ENCODE data around the gene PCLO. TPM values are rescaled to one million over a fixed set of nuclear protein-coding genes. Genes with fewer than 3 reads are reported as not detected.
A peak's percentile ranks its signal among the peaks of the same experiment; 100 is the strongest.

Gene PCLO
- total RNA-seq, result 10.8 TPM

GRCh38 chr7:83162402-83163256 is at the start of gene PCLO:
Gene PCLO (minus strand): TSS chr7:83162884. CDS start chr7:83162592, 292 bp downstream.
- no peak for TF ChIP-seq CTCF (IDR thresholded peaks at IDR 0.05)
- TF ChIP-seq POLR2A (IDR thresholded peaks at IDR 0.05), result no peak
- peak in 1 of 2 donors; percentile 61 for TF ChIP-seq POLR2AphosphoS5 (IDR thresholded peaks at IDR 0.05; ENCODE audit: insufficient read depth in 1 of 2, low read depth in 1 of 2)
- Histone ChIP-seq H3K9me3 (no peaks in the 10 kb centered on the region), H3K4me3 (peak within 1 kb of the TSS; percentile 54 to 59), H3K36me3 (no peaks in the 10 kb centered on the region), H3K4me1 (peaks cover 18% of the 10 kb centered on the region), H3K27ac (peak within 1 kb of the TSS; percentile 38), H3K27me3 (no peaks in the 10 kb centered on the region)
- DNase-seq (ENCODE audit: extremely low spot score in 2 of 2), result peak in 1 of 2 donors; percentile 85
- intact Hi-C loops (cut with DNase I), result no loop called here

- H3K36me3 ChIP-seq, result no peaks in the 10 kb centered on the region
- no peaks in the 10 kb centered on the region for H3K4me1 ChIP-seq
- no peaks in the 10 kb centered on the region for H3K27me3 ChIP-seq
- intact Hi-C loops (cut with DNase I), result no loop called here
- no peak for DNase-seq (ENCODE audit: extremely low spot score in 2 of 2)
- H3K27ac ChIP-seq, result no peak overlapping the region
- H3K4me3 ChIP-seq, result no peak overlapping the region
- H3K9me3 ChIP-seq, result no peaks in the 10 kb centered on the region
- TF ChIP-seq CTCF (IDR thresholded peaks at IDR 0.05), result no peak
- TF ChIP-seq POLR2A (IDR thresholded peaks at IDR 0.05), result no peak
- TF ChIP-seq POLR2AphosphoS5 (IDR thresholded peaks at IDR 0.05; ENCODE audit: insufficient read depth in 1 of 2, low read depth in 1 of 2), result no peak
Observed at GRCh38 chr7:83211685-83212084, 49.0 kb upstream of the PCLO start.

GRCh38 chr7:83210479-83210878 is 47.8 kb upstream of the PCLO start:
- Histone ChIP-seq H3K4me1 (no peaks in the 10 kb centered on the region), H3K27ac (no peak overlapping the region), H3K36me3 (no peaks in the 10 kb centered on the region), H3K4me3 (no peak overlapping the region), H3K9me3 (no peaks in the 10 kb centered on the region), H3K27me3 (no peaks in the 10 kb centered on the region)
- no peak for DNase-seq (ENCODE audit: extremely low spot score in 2 of 2)
- intact Hi-C loops (cut with DNase I), result no loop called here
- no peak for TF ChIP-seq POLR2A (IDR thresholded peaks at IDR 0.05)
- TF ChIP-seq CTCF (IDR thresholded peaks at IDR 0.05), result no peak
- TF ChIP-seq POLR2AphosphoS5 (IDR thresholded peaks at IDR 0.05; ENCODE audit: insufficient read depth in 1 of 2, low read depth in 1 of 2), result no peak

GRCh38 chr7:83204715-83205114 is 42.0 kb upstream of the PCLO start:
- TF ChIP-seq CTCF (IDR thresholded peaks at IDR 0.05) (no peak), POLR2A (IDR thresholded peaks at IDR 0.05) (no peak), POLR2AphosphoS5 (IDR thresholded peaks at IDR 0.05; ENCODE audit: insufficient read depth in 1 of 2, low read depth in 1 of 2) (no peak)
- intact Hi-C loops (cut with DNase I), result no loop called here
- Histone ChIP-seq H3K27me3 (no peaks in the 10 kb centered on the region), H3K36me3 (no peaks in the 10 kb centered on the region), H3K9me3 (no peaks in the 10 kb centered on the region), H3K27ac (no peak overlapping the region), H3K4me1 (no peaks in the 10 kb centered on the region), H3K4me3 (no peak overlapping the region)
- DNase-seq (ENCODE audit: extremely low spot score in 2 of 2), result no peak

GRCh38 chr7:83201355-83201754 is 38.7 kb upstream of the PCLO start:
- Histone ChIP-seq H3K9me3 (no peaks in the 10 kb centered on the region), H3K27me3 (no peaks in the 10 kb centered on the region), H3K4me1 (no peaks in the 10 kb centered on the region), H3K36me3 (no peaks in the 10 kb centered on the region), H3K27ac (no peak overlapping the region), H3K4me3 (no peak overlapping the region)
- intact Hi-C loops (cut with DNase I), result no loop called here
- TF ChIP-seq POLR2AphosphoS5 (IDR thresholded peaks at IDR 0.05; ENCODE audit: insufficient read depth in 1 of 2, low read depth in 1 of 2) (no peak), CTCF (IDR thresholded peaks at IDR 0.05) (no peak), POLR2A (IDR thresholded peaks at IDR 0.05) (no peak)
- DNase-seq (ENCODE audit: extremely low spot score in 2 of 2), result no peak

All from vagina (tissue), 2 donors.